ENCODE measurements around the gene SMIM36.
"Not testable (repeated sequence)": the region's sequence is repeated elsewhere in the genome, so short reads cannot be mapped to it uniquely, and the experiment has no call there.

Gene SMIM36

DNA sequence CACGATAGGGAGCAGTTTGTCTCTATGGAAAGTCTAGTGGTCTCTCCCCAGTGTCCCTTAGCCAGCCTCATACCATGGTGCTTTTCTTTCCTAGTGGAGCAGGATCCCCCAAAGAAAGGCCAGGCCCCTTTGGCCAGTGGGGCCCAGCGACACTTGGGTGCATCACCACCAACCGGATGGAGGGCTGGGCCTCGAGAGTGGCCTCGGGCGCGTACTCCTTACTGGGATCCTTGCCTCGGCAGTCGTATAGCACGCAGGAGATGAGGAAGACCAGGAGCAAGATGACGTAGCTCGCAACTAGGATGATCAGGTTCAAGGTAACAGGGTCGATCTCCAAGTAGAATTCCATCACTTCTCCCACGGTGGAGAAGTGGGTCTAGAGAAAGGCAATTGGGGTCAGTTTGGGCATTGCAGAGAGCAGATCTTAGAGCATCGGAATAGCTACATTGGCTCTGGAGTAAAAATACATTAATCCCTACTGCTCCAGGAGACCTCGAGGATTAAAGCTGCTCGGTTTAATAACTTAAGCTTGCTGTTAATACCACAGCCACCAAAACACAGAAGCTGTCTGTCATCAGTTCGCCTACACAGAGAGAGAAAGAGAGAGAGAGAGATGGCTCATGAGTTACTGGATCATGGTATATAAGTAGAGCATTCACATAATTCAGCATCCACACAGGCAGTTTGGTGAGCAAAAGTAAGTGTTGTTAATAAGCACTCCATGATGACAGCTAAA, at the start of gene SMIM36:
SMIM36 (minus strand) TSS at position 467 of the 736 bp plus-strand sequence.
- DNase-seq (ENCODE audit: low read depth) = no peak

- no peak for DNase-seq (ENCODE audit: low read depth)
Measured at GRCh38 chr17:55555772-55556171, 44.5 kb upstream of the SMIM36 start.

DNA sequence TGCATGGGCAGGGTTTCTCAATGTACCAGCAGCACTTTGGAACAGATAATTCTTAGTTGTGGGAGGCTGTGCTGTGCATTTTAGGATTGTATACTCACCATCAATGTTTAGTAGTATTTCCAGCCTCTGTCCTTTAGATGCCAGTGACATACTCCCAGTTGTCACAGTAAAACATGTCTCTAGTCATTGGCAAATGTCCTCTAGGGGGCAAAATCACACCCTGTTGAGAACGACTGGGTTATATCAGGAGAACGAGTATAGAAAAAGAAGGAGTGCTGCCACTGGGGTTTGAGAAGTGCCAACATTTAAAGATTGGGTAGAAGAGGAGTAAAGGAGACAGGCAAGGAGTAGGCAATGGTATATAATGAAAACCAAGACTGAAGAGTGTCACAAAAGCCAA, 37.9 kb upstream of the SMIM36 start:
- DNase-seq (ENCODE audit: low read depth) = no peak

- DNase-seq (ENCODE audit: low read depth) = no peak
Measured at GRCh38 chr17:55546991-55547664, 35.9 kb upstream of the SMIM36 start.

- no peak for DNase-seq (ENCODE audit: low read depth)
Measured at GRCh38 chr17:55546481-55546880, 35.2 kb upstream of the SMIM36 start.

GRCh38 chr17:55545806-55546205, 34.6 kb upstream of the SMIM36 start:
- DNase-seq (ENCODE audit: low read depth) = no peak

DNA sequence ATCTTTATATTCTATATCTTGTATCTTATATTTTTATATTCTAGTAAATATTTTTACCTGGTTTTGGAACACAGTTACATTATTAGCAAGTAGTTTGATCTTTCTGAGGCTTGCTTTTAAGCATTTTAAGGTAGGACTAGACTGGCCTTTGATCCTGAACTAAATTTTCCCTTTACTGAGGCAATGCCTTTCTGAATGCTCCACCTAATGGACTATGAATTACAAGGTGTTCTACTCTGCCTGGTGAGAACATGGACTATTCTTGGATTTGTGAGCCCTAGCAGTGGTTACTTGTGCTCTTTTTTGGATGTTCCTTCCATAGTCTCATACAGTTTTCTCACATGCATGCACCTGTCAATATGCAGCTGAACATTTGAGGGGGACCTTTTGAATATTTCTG, 32.5 kb upstream of the SMIM36 start:
- no peak for DNase-seq (ENCODE audit: low read depth)

DNA sequence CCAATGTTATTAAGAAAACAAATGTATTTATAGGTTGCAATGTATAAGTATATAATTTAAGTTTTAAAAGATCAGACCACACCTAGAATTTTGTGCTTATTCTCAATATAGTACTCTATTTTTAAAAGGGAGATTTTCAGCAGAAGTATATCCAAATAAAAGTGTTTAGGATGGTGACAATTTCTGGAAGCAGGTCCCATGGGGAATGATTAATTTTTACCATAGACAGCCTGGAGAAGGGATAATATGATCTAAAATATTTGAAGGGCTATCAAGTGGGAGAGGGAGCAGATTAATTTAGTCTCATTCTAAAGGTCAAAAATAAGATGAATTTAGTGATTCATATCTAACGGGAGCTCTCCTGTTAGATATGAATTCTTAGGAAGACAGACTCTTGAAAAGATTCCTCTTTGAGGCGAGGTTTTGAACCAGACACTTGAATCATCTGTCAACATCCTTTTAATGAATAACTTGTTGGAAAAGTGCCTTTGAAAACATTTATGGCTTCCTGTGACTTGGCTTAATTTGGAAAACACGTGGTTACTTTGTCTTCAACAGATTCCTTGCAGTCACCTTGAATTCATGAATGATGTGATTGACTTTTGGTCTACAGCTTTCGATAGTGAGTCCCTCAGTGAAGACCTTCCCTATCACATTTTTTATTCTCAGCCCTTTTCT, 29.3 kb upstream of the SMIM36 start:
- no peak for DNase-seq (ENCODE audit: low read depth)

- no peak for DNase-seq (ENCODE audit: low read depth)
Measured at GRCh38 chr17:55536205-55536604, 25.0 kb upstream of the SMIM36 start.

- DNase-seq (ENCODE audit: low read depth) = no peak
Measured at GRCh38 chr17:55533608-55534007, 22.4 kb upstream of the SMIM36 start.

DNA sequence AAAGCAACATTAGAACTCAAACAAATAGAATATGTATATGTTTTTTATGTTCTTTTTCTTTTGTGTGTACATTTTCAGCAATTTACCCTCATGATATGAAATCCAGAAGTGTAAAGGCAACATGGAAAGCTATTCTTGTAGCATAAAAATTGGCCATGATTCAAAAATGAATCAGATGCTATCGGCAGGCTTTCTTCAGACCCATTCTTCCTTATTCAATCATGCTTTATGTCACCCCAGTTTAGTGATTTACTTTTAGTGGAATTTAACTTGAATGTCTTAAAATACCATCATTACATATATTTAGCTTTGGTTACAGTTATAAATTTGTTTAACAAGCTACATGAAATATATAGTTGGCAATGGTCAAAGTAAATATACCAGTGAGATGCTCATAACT, 21.4 kb upstream of the SMIM36 start:
- DNase-seq (ENCODE audit: low read depth) = no peak

DNA sequence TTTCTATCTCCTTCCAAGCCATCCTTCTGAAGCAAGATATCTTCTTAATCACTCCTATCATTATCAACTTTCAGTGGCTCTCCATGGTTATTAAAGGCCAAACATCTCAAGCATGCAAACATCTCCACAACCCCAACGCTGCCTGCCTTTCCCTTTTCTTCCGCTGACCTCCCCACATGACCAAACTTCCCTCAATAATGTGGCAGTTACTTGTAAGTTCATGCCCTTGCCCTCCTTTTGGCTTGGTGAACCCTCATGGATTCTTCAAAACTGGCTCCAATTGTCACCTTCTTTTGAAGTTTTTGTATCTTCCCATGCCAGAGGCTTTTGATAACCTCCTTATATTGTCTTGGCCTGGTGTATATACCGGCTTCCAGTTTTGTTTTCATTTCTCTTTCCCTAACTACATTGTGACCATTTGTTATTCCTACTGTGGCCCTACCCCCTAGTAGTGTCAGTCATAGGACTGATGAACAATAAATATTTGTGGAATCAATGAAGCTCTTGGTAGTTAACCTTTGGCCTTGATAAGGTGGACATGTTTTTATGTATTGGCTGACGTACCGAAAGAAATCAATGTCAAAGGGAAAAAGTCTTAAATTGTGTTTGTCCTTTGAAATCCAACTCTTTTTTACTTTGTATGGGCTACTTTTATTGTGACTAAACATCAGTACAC, 19.9 kb upstream of the SMIM36 start:
- DNase-seq (ENCODE audit: low read depth) = no peak

- no peak for DNase-seq (ENCODE audit: low read depth)
Measured at GRCh38 chr17:55530064-55530463, 18.8 kb upstream of the SMIM36 start.

DNA sequence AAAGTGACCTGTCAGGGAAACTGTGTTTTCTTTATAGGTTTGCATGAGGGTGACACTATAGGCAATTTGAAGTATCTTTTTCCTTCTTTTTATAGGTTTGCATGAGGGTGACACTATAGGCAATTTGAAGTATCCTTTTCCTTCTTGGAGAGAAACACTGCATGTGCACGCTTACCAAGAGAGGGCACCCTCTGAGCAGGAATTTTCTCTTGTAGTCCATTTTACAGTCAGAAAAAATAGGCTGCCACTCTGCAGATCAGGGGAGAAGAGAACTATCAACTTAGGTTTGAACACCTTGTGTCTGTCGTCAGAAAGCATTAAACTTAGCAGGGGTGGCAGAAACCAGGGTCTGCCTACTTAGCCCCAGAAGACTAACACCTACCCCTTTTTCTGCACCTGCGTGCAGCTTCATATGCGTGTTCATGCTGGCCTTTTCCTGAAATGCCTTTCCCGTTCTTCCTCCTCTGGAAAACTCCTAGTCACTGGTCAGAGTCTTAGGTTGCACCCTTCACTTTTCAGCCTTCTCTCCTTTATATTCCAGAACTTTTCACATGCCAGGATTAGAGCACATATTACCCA, 16.4 kb upstream of the SMIM36 start:
- DNase-seq (ENCODE audit: low read depth) = no peak

DNA sequence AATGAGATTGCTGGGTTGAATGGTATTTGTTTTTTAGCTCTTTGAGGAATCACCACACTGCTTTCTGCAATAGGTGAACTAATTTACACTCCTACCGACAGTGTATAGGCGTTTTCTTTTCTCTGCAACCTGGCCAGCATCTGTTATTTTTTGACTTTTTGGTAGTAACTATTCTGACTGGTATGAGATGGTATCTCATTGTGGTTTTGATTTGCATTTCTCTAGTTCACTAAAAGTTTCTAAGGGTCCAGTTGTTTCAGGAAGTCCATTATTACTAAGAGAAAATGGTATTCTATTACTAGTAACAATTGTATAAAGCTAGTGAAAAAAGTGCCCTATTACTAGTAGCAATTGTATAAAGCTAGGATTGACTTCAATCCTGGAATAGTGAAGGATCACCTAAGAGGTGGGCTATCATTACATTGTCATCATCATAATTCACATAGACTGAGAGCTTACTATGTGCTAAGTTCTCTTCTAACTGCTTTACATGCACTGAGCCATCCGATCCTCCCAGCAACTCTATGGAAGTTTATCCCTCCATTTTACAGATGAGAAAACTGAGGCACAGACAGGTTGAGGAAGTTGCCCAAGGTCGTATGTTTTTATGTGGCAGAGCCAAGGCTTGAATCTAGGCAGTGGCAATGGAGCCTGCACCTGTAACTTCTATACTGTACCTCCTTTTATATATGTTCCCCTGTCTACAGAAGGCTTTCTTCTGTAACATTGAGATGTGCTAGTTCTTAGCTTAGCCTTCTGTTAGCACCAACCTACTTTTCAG, 13.4 kb upstream of the SMIM36 start:
- no peak for DNase-seq (ENCODE audit: low read depth)

DNA sequence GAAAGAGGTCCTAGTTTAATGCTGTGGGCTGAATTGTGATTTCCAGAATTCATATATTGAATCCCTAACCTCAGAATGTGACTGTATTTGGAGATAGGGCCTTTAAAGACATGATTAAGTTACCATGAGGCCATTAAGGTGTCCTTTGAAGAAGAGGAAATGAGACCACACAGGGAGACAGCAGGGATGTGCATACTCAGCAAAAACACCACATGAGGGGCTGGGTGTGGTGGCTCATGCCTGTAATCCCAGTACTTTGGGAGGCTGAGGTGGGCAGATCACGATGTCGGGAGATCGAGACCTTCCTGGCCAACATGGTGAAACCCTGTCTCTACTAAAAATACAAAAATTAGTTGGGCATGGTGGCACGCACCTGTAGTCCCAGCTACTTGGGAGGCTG, 11.8 kb upstream of the SMIM36 start:
- not testable (repeated sequence) for DNase-seq (ENCODE audit: low read depth)

- DNase-seq (ENCODE audit: low read depth) = no peak
Measured at GRCh38 chr17:55521186-55521585, 9.9 kb upstream of the SMIM36 start.

- DNase-seq (ENCODE audit: low read depth) = no peak
Measured at GRCh38 chr17:55520402-55520801, 9.2 kb upstream of the SMIM36 start.

DNA sequence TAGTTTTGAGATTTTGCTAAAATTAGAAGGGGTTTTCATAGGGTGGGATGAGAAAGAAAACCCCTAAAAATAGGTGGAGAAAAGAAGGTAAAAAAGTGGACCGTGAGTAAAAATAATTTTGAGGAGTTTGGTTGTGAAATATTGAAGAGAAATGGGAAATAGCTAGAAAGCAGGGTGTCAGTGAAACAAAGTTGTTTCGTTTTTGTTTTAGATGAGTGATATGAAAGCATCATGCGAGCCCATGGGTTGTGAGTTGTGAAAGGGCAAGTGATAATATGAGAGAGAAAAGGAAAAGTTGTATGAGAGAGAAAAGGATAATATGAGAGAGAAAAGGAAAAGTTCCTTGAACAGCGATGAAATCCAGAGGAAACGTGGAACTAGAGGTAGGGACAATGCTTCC, 7.3 kb upstream of the SMIM36 start:
- DNase-seq (ENCODE audit: low read depth) = no peak

GRCh38 chr17:55513885-55514590, 2.8 kb upstream of the SMIM36 start:
- DNase-seq (ENCODE audit: low read depth) = peak; percentile 14

- not testable (repeated sequence) for DNase-seq (ENCODE audit: low read depth)
Measured at GRCh38 chr17:55507669-55508068, 3.6 kb downstream of the SMIM36 start.

Measured in T-helper 22 cell (primary cell).